GM18907 (cell line): ENCODE measurements around the gene C19orf53.

Experiments
- ATAC-seq: cut with Tn5 transposase; IDR thresholded peaks from one replicate; pipeline ENCODE4 v1.9.1; 2021; ENCODE audit warnings: mild to moderate bottlenecking, moderate library complexity; ENCODE audit not compliant: unreplicated experiment

Gene C19orf53

GRCh38 chr19:13825489-13826441 lies 51.5 kb downstream of the C19orf53 start:
- ATAC-seq, result no peak

- no peak for ATAC-seq
These were observed 52.5 kb downstream of the C19orf53 start for GRCh38 chr19:13826652-13827235.

GRCh38 chr19:13827656-13828055 lies 53.4 kb downstream of the C19orf53 start:
- ATAC-seq, result no peak
